SKM-1 (cell line): ENCODE measurements around the gene NSG2.

ENCODE experiments used
- DNase-seq: peaks from one replicate; lab custom pipeline; 2025; ENCODE audit not compliant: unreplicated experiment; lab: John Stamatoyannopoulos, UW

NSG2 gene

DNA sequence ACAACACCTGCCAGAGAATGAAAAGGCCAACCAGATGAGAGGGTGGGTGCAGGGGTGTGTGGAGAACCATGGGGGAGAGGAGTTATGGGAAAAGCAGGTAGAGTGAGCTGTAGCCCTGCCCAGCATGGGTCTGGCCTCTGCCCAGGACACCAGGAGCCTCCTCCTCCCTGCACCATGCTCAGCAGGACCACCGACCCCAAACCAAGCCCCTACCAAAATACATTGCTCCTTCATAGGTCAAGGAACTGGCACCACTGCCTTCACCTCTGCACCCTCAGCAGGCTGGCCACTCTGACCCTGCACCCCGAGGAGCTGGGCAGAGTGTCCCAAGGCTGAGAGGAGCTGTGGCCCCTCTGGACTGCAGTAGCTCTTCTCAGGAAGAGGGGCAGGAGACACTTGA, 102.0 kb downstream of the NSG2 start:
- no peak for DNase-seq

DNA sequence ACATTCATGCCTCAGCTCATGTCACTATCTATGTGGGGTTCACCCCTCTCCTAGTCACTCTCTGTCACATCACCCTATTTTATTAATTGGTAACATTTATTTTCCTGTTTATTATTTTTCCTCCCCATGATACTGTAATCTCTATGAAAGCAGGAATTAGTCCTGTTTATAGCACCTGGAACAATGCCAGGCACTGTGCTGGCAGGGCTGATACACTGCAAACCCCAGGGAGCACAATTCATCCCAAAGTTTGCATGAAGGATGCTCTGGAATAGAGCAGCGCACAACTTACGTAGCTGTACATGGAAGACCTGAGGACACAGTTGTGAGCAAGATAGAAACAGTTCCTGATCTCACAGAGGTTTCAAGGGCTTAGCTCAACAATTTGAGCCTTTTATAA, 103.2 kb downstream of the NSG2 start:
- no peak for DNase-seq

DNA sequence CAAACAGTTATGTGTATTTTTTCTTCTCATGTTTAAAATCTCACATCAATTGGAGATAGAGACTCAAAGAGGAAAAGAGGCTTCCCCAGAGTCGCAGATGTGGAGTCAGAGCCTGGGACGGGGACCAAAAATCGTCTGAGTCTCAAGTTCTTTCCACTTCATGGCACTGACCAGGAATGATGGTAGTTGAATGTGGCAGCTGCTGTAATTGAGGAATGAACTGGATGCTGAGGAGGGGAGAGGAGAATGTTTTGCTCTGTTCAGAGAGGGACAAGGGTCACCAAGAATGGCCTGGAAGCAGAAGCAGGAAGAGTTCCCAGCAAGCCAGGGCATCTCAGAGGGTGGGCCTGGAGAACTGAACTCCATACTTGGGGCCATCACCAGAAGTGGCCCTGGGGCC, 103.9 kb downstream of the NSG2 start:
- DNase-seq, result no peak

DNA sequence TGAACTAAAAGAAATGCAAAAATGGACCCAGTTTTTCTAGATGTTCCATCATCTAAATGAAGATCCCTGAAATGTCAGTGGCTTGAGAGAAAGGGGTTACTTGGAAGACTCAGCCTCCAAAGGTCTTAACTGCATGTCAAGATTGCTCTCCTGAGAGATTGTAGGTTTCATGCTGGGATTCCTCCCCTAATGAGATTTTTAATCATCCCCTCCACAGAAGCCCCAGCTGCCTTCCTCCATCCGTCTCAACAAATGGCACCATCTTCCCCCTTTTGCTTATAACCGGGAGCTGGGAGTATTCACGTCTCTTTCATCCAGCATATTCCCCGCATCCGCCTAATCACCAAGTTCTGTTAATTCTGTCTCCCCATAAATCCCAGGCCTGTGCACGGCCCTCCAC, 104.5 kb downstream of the NSG2 start:
- DNase-seq, result no peak

DNA sequence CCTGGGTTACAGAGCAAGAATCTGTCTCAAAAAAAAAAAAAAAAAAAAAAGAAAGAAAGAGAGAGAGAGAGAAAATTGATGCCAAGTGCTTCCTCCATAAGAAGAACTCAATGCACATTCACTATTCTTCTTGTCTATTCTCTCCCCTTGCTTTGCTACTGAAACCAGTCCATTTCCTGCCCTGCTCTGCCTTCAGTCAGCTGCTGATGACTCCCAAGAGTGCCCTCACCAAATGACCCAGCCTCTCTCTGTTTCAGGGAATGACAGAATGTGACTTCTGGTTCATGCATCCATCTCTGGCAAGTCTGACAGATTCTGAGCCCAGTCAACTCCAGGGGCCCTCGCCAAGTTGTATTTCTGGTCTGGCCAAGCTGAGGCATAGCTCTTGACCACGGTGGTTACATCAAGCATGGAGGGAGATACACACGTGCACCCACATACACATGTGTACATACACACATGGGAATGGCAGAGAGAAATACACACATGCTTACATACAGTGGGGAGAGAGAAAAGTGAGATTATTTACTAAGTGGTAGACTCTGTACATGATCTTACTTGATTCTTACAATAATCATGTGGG, 106.2 kb downstream of the NSG2 start:
- DNase-seq, result no peak

DNA sequence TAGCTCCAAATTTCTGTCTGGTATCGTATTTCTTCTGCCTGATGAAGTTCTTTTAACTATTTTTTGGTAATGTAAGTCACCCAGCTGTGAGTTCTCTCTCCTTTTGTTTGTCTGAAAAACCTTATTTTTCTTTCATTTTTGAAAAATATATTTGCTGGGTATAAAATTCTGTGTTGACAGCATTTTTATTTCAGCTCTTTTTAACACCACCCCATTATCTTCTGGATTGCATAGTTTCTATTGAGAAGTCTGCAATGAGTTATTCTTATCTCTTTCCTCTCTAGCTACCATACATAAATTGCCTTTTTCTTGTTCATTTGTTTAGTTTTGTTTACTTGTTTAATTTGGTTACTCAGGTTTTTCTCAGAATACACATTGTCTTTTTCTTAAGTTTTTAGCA, 109.1 kb downstream of the NSG2 start:
- DNase-seq, result no peak

DNA sequence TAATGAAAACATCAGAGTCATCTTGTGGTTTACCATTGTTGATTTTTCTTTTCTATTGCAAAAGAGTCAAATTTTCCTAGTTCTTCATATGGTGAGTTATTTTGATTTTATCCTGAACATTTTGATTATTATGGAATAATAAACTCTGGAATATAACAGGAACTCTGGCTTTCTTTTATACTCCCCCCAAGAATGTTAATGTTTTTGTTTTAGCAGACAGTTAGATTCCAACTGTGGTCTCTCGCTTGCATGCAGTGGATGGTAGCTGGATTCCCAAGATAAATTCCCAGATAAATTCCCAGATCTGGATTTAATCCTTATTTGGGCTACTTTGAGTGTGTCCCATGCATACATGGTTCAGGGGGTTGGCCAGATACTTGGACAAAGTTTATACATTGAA, 109.8 kb downstream of the NSG2 start:
- DNase-seq, result no peak

DNA sequence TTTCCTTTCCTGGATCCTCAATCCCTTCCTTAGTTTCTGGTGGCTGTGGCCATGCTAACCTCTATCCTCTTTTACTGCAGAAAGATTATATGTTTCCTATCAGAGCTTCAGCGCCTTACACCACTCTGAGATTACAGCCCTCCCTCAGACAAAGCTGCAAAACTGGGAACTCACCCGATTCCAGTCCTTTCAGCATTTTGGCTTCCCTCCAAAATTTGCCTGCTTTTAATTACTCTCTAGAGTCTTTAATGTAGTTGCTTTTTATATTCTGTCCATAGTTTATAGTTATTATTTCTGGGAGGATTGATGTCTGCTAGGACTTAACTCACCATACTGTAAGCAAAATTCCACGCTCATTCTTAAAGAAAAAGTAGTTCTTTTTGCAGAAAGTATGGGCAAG, 110.2 kb downstream of the NSG2 start:
- no peak for DNase-seq

DNA sequence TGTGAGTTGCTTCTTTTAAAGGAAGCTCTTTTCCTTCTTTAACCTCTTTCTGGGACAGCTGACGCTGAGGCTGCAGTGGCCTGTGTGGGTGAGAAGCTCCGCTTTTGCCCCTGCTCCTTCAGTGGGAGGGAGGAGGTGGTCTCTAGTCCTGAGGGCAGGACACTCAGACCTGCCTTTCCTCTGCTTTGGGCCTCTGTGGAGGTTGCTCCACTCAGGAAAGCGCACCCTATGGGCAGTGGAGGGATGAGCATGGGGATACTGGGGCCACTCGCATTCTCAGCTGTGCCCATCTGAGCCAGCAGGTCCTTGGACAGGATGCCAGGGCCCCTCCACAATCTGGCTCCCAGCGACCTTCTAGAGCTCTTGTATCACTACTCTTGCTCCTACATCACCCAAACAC, 111.5 kb downstream of the NSG2 start:
- DNase-seq, result no peak
